Upper lobe of left lung (tissue), 4 donors: ENCODE measurements around the gene DOHH.

Source experiments
- CTCF ChIP-seq, 6 experiments: fragments of 450-650 bp in 4 of 6; fragments of 200-600 bp in 2 of 6; sonication (generic) in 2 of 6; IDR thresholded peaks; one replicate each; pipeline ENCODE4 v1.5.1; 2016 to 2019; ENCODE audit warnings: antibody characterized with exemption in 6 of 6
- POLR2A ChIP-seq, 4 donors: fragments of 450-650 bp; IDR thresholded peaks; one replicate each; pipeline ENCODE4 v1.5.1; 2016 to 2017; ENCODE audit warnings: antibody characterized with exemption in 4 of 4, mild to moderate bottlenecking in 2 of 4
- POLR2AphosphoS5 ChIP-seq, 2 donors: sonication (generic); formaldehyde crosslinking; IDR thresholded peaks; one replicate each; pipeline ENCODE4 v1.5.1; 2017; ENCODE audit warnings: antibody characterized with exemption in 2 of 2

DNA sequence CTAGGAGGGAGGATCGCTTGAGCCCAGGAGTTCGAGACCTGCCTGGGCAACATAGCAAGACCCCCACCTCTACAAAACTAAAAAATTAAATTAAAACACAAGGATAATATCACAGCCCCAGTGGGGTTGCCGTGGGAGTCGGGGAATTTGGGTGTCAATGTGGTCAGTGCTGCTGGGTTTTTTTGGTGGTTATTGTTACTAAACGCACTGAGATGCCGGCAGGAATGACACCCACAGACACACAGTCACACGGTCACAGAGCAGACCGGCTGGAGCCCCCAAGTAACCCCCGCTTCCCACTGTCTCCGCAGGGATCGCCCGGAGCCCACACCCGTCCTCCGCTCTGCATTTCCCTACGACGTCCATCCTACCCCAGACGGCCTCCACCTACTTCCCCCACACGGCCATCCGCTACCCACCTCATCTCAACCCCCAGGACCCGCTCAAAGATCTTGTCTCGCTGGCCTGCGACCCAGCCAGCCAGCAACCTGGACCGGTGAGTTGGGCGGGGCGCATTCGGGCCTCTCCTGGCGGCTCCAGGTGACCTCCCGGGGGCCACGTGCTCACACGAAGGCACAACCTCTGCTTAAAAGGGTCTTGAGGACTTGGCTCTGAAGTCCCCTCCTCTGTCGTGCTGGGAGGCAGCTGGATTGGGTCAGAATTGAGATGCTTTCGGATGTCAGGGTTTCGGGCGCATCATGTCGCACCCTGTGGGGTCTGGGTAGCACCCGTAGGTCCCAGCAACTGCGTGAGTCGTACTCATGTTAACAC, 48.1 kb downstream of the DOHH start:
- TF ChIP-seq CTCF (IDR thresholded peaks at IDR 0.05) (no peak), POLR2A (IDR thresholded peaks at IDR 0.05) (no peak), POLR2AphosphoS5 (IDR thresholded peaks at IDR 0.05) (no peak)
